Brain pericyte (primary cell): ENCODE measurements around the gene ITPKC.
"Not testable (repeated sequence)": the region's sequence is repeated elsewhere in the genome, so short reads cannot be mapped to it uniquely, and the experiment has no call there.

ENCODE experiments used
- DNase-seq: peaks from one replicate; pipeline ENCODE4 v3.0.0-alpha.2; 2012; ENCODE audit warnings: low read depth, low spot score

Gene ITPKC

DNA sequence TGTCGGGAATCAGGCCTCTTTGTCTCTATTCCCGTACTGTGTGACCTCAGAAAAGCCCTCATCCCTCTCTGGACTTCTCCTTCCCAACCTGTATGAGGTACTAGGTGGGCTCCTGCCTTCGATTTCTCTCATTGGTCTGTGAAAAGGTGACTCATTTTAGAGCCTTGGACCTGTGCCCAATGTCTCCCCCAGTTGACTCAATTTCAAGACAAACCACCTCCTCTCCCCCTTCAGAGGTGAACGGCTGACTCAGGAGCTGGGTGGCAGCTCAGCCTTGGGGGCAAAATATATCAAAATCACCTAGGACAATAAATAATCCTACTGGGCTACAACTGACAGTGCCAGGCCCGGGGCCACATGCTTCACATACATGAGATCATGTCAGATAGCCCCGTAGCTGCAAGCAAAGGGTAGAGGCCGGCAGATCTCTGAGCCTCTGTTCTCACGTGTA lies 856 bp upstream of the ITPKC start:
- DNase-seq, result no peak

DNA sequence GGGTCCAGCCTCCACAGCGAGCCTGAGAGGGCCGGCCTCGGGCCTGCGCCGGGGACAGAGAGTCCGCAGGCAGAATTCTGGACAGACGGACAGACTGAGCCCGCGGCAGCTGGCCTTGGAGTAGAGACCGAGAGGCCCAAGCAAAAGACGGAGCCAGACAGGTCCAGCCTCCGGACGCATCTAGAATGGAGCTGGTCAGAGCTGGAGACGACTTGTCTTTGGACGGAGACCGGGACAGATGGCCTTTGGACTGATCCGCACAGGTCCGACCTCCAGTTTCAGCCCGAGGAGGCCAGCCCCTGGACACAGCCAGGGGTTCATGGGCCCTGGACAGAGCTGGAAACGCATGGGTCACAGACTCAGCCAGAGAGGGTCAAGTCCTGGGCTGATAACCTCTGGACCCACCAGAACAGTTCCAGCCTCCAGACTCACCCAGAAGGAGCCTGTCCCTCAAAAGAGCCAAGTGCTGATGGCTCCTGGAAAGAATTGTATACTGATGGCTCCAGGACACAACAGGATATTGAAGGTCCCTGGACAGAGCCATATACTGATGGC lies 490 bp downstream of the ITPKC start:
- DNase-seq, result no peak

DNA sequence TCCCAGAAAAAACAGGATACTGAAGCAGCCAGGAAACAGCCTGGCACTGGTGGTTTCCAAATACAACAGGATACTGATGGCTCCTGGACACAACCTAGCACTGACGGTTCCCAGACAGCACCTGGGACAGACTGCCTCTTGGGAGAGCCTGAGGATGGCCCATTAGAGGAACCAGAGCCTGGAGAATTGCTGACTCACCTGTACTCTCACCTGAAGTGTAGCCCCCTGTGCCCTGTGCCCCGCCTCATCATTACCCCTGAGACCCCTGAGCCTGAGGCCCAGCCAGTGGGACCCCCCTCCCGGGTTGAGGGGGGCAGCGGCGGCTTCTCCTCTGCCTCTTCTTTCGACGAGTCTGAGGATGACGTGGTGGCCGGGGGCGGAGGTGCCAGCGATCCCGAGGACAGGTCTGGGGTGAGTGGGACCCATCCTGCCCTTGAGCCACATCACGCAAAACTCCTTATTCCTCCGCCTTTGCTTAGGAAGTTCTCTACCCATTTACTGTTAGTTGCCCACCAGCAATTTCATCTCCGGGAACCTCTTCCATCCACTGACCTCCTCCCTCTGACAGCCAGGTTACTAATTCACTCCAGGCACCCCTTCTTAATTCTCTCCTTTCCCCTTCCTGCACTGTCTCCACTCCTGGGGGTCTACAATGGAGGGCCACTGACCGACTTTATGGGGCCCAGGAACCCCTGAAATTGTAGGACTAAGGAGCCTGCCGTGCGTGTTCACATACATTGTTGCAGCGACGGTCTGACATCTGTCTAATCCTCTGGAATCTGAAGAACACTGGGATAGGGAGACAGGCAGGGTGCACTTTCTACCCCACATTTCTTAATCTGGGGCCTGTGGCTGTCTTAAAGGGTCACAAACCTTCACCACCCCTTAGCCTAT lies 1.2 kb downstream of the ITPKC start:
- DNase-seq, result no peak

DNA sequence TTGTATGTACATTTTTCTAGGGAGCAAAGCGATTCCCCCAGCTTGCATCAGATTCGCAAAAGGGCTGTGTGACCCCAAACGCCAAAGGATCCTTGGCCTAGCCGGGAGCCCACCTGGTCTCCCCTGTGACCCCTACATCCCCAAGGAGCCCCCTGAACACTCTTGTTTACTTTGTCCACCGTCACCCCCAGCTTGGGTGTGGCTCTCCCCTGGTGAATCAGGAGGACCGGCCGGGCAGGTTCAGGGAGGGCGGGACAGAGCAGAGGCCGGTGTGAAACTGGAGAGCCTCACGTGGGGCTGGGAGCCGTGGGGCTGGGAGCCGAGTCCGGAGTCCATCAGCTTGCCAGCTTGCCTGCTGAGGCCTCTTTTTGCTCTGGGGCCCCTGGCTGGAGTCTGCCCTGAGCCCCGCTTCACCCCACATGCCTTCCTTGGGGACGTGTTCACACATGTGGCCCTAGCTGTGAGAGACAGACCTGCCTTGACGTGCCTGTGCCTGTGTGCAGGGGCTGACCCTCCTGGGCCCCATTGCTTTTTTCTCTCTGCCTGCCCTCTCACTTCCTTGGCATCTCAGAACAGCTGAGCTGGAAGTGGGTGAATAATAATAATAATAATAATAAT lies 2.0 kb downstream of the ITPKC start:
- DNase-seq, result no peak

DNA sequence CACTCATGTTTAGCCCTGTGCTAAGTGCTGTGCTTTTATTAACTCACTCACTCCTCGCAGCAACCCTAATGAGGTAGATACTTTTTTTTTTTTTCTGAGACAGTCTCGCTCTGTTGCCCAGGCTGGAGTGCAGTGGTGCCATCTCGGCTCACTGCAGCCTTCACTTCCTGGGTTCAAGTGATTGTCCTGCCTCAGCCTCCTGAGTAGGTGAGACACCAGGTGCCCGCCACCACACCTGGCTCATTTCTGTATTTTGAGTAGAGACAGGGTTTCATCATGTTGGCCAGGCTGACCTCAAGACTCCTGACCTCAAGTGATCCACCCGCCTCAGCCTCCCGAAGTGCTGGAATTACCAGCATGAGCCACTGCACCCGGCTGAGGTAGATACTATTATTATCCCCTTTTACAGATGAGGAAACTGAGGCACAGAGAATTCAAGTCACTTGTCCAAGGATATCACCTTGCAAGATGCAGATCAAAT lies 2.5 kb downstream of the ITPKC start:
- no peak for DNase-seq

DNA sequence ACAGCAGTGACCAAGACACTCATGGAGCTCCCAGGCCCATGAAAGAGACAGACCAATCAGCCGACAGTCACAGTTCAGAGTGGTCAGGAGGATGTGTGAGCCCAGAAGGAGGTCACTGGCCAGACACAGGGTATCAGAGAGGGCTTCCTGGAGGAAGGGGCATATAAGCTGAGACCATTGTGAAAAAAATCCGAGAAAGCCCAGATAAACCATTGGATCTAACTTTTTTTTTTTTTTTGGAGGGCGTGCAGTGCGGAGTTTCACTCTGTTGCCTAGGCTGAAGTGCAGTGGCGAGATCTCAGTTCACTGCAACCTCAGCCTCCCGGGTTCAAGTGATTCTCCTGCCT lies 4.2 kb downstream of the ITPKC start:
- no peak for DNase-seq

DNA sequence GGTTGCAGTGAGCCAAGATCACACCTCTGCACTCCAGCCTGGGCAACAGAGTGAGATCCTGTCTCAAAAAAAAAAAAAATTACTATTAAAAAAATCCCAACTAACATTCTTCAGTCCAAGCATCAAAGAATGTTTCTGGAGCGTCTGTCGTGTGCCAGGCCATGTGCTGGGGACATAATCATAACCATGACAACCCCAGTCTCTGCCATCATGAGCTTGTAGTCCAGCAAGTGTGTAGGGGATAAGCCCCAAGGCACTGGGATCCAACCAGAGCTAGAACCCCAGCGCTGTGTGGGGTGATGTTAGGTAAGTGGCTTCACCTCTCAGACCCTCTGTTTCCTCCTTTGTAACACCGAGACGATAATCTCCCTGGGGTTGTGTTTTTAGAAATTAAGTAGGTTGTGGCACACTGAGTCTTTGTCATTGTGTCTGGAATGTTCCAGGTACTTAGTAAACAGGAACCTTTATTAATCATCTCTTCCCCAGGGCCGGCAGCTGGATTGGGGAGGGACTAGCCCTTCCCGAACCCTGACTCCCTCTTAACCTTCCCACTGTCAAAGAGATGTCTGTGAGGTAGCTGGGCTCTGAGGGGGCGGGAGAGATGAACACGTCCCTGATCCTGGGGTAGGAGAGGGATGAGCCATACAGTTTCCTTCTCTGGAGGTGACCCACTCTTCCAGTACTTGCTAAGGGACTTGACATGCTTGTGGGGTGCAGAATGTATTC lies 5.2 kb downstream of the ITPKC start:
- no peak for DNase-seq

DNA sequence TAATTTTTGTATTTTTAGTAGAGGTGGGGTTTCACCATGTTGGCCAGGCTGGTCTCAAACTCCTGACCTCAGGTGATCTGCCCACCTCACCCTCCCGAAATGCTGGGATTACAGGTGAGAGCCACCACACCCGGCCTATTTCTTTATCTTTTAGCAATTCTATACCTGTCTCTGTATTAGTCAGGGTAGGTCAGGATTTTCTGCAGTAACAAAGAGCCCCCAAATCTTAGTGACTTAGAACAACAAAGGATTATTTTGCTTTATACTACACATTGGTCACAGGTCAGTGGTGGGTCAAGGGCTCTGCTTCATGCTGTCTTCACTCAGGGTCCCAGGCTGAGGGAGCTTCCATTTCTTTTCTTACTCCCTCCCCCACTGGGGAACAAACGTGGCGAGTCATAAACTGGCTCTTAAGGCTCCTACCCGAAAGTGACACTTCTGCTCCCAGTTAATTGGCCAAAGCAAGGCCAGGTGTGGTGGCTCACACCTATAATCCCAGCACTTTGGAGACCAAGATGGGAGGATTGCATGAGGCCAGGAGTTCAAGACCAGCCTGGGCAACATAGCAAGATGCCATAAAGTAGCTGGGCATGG lies 6.8 kb downstream of the ITPKC start:
- no peak for DNase-seq

DNA sequence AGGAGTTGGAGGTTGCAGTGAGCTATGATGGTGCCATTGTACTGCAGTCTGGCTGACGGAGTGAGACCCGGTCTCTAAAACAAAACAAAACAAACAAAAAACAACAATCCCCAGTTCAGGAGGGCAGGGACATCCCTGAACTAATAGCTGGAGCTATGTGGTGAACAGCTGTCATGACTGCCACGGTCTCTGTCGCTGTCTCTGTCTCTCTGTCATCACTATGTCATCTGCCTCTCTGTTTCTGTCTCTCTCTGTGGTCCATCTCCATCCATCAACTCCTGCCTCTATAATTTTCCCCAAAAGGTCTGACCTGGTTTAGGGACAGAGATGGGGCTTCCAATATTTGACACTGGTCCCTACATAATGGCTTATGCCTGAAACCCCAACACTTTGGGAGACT lies 7.4 kb downstream of the ITPKC start:
- no peak for DNase-seq

DNA sequence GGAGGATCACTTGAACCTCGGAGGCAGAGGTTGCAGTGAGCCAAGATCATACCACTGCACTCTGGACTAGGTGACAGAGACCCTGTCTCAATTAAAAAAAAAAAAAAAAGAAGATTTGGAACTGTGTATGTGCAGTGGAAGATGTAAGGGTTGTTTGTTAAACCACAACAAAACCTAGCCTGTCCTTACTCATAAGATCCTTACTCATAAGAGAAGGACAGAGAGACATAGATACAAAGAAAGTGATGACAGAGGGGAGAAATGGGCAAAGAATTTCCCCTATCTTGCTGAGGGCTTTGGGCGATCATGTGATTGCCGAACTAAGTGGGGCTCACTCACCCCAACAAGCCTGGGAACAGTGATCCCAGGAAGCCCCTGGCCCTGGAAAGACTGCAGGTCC lies 7.9 kb downstream of the ITPKC start:
- DNase-seq, result no peak

DNA sequence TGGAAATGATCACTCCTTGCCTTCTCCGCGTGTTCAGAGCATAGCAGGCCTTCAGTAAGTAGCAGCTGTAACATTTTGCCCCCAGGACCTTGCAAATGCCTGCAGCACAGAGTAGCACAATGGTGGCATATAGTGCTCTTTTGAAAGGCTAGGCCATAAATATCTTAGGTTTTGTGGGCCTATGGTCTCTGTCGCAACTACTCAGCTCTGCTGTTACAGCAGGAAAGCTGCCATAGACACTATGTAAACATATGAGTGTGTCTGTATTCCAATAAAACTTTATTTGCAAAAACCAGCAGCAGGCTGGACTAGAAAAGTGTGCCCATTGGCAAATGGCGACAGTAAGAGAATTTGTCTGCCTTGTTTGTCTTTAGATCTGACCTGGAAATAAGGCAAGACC lies 9.4 kb downstream of the ITPKC start:
- no peak for DNase-seq

DNA sequence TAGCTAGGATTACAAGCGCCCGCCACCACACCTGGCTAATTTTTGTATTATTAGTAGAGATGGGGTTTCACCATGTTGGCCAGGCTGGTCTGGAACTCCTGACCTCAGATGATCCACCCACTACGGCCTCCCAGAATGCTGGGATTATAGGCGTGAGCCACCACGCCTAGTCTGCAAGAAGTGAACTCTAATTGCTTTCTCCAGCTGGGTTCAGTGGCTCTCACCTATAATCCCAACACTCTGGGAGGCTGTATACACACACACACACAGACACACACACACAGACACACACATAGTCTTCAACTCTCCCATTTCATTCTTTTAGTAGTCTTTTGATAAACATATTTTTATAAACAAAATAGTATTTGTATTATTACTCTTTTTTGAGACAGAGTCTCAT lies 13.2 kb downstream of the ITPKC start:
- not testable (repeated sequence) for DNase-seq

DNA sequence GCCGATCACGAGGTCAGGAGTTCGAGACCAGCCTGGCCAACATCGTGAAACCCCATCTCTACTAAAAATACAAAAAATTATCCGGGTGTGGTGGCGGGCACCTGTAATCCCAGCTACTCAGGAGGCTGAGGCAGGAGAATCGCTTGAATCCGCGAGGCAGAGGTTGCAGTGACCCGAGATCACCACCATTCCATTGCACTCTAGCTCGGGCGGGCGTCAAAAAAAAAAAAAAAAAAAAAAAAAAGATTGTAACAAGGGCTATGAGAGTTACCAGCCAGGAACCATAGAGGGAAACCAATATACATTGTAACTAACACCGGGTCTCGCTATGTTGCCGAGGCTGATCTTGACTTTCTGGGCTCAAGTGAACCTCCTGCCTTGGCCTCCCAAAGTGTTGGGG lies 15.4 kb downstream of the ITPKC start:
- DNase-seq, result not testable (repeated sequence)

DNA sequence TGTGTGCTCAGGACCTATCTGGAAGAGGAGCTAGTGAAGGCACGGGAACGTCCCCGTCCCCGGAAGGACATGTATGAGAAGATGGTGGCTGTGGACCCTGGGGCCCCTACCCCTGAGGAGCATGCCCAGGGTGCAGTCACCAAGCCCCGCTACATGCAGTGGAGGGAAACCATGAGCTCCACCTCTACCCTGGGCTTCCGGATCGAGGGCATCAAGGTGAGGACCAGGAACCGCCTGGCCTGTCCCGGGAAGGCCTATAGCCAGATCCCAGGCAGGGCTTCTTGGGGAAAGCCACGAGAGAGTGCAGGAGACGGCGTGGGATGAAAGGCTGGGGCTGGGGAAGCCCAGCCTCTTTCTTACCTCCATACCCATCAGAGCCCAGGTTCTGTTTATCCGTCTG lies 16.2 kb downstream of the ITPKC start:
- no peak for DNase-seq

DNA sequence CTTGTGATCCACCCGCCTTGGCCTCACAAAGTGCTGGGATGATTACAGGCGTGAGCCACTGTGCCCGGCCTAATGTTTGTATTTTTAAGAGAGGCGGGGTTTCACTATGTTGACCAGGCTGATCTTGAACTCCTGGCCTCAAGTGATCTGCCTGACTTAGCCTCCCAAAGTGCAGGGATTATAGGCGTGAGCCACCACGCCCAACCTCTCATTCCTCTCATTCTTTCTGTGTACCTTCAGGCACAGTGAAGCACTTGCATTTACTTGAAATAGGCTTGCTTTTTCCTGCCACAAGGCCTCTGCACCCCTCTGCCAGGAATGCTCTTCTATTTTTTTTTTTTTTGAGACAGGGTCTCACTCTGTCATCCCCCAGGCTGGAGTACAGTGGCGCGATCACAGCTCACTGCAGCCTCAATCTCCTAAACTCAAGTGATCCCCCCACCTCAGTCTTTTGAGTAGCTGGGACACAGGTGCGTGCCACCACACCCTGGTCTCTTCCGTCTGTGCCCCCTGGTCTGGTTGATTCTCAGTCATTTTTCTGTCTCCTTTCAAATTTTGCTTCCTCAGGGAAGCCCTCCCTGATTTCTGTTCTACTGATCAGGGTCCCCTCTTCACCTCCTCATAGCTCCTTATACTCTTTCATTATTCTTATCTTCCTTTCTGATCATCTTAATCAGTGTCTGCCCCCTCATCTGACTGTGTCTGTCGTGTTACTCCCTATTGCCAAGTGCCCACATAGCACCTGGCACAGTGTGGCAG lies 18.3 kb downstream of the ITPKC start:
- DNase-seq, result no peak

DNA sequence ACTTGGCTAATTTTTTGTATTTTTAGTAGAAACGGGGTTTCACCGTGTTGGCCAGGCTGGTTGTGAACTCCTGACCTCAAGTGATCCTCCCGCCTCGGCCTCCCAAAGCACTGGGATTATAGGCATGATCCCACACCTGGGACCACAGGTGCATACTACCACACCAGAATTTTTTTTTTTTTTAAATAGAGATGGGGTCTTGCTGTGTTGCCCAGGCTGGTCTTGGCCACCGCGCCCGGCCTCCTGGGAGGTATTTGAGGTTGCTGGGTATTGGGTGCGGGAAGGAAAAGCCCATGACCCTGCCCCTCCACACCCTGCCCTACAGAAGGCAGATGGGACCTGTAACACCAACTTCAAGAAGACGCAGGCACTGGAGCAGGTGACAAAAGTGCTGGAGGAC lies 19.7 kb downstream of the ITPKC start:
- no peak for DNase-seq

DNA sequence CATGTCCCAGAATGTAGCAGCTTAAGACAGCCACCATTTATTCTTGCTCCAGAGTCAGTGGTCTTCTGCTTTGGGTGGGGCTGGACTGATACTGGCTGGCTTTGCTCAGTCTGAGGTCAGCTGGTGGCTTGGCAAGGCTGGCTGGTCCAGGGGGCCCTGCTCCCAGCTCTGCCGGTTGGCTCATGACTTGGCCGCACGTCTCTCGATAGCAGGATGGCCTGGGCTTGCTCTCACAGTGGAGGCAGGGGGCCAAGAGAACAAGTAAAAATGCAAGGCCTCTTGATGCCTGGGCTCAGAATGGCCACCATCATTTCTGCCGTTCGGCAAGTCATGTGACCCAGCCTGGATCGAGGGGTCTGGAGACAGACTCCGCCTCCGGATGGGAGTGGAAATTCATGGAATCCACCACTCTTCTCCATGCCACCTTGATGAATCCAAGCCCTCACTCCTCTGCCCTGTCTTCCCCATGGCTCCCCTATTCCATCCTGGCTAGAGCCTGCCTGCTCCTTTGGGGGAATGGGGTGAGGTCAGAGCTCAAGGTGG lies 20.3 kb downstream of the ITPKC start:
- DNase-seq, result no peak

DNA sequence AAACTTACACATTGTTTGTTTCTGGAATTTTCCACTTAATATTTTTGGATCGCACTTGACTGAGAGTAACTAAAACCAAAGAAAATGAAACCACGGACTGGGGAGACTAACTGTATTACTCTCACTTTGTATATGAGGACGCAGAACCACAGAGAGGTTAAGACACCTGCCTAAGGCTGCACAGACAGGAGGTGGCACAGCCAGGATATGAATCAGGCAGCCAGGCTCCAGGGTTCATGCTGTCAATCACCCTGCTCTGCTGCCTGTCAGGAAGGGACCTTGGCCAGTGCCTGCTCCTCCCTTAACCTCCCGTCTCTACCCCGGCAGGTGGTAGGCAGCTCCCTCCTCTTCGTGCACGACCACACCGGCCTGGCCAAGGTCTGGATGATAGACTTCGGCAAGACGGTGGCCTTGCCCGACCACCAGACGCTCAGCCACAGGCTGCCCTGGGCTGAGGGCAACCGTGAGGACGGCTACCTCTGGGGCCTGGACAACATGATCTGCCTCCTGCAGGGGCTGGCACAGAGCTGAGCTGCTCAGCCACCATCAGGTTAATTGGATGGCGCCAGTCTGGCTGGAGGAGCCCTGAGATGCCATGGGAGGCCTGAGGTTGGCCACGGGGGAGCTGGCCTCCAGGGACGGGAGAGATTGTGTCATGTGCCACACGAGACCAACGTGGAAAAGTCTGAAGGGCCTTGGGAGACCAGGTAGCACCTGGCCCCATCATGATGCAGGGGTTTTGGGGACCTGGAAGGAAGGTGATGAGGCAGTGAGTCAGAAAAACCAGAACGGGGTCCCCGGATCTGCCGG lies 22.3 kb downstream of the ITPKC start:
- no peak for DNase-seq

DNA sequence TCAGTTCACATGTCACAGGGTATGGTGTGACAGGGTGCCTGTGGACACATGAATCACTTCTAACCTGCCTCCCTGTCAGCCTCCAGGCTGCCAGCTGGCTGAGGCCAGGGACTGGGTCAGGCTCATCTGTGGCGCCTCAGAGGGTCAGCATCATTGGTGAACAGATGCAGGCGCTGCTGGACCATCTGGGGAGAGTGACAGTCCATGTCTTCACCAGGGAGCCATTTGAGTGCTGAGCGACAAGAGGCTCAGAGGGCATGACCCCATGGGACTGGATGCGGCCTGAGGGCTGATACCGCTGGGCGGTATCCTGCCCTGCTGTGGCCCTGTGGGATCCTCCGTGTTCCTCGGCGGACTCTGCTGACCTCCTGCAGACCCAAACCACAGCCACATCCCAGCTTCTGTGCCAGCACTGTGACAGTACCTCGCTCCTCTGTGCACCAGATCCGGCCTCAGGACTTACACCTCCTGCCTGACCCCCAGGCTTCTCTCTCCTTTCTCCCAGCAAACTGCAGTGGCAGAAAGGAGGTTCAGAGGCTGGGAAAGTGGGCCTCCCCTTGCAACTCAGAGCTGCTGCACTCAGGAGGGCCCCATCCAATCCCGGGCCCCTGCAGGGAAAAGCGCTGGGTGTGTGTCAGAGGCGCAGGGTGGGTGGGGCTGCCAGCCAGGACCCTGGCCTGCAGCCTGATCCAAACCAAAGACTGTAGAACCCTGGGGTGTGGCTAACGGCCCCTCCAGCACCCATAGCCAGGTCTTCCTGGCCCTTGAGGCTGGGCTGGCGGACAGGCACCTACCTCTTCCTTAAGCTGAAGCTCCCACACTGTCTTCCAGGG lies 23.2 kb downstream of the ITPKC start:
- DNase-seq, result no peak
